Subcutaneous adipose tissue (tissue), 4 donors: Measurements from ENCODE around the gene OR10P1. TPM values are rescaled to one million over a fixed set of nuclear protein-coding genes. Genes with fewer than 3 reads are reported as not detected.

Source experiments
- total RNA-seq, 4 donors: library from RNA; depleted of rRNA; stranded (reverse); fragments of >200 nt; gene quantifications; one replicate each; pipeline ENCODE4 v1.1.0, GENCODE V29; 2016
- TF ChIP-seq, protein P1 (sequence below): fragments of 450-650 bp; IDR thresholded peaks from one replicate; pipeline ENCODE4 v1.5.1; 2016; ENCODE audit warnings: low read depth, mild to moderate bottlenecking, control low read depth, antibody characterized with exemption, moderate library complexity

Gene OR10P1
- total RNA-seq, 4 donors from 2014 or later: not detected

DNA sequence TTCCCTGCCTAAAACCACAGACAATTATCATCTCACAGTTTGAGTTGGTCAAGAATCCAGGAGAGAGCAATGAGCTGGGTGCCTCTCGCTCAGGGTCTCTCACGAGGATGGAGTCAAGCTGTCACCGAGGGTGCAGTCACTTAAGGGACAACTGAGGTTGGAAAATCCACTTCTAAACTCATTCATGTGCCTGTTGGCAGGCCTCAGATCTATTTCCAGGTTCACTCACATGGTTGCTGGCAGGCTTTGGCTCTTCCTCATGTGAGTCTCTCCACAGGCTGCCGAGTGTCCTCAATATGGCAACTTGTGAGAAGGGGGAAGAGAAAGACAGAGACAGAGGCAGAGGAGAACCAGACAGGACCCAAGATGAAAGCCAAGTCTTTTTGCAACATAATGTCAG lies 10.5 kb upstream of the OR10P1 start:
- TF ChIP-seq, protein P1, sequence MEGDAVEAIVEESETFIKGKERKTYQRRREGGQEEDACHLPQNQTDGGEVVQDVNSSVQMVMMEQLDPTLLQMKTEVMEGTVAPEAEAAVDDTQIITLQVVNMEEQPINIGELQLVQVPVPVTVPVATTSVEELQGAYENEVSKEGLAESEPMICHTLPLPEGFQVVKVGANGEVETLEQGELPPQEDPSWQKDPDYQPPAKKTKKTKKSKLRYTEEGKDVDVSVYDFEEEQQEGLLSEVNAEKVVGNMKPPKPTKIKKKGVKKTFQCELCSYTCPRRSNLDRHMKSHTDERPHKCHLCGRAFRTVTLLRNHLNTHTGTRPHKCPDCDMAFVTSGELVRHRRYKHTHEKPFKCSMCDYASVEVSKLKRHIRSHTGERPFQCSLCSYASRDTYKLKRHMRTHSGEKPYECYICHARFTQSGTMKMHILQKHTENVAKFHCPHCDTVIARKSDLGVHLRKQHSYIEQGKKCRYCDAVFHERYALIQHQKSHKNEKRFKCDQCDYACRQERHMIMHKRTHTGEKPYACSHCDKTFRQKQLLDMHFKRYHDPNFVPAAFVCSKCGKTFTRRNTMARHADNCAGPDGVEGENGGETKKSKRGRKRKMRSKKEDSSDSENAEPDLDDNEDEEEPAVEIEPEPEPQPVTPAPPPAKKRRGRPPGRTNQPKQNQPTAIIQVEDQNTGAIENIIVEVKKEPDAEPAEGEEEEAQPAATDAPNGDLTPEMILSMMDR: no peak

DNA sequence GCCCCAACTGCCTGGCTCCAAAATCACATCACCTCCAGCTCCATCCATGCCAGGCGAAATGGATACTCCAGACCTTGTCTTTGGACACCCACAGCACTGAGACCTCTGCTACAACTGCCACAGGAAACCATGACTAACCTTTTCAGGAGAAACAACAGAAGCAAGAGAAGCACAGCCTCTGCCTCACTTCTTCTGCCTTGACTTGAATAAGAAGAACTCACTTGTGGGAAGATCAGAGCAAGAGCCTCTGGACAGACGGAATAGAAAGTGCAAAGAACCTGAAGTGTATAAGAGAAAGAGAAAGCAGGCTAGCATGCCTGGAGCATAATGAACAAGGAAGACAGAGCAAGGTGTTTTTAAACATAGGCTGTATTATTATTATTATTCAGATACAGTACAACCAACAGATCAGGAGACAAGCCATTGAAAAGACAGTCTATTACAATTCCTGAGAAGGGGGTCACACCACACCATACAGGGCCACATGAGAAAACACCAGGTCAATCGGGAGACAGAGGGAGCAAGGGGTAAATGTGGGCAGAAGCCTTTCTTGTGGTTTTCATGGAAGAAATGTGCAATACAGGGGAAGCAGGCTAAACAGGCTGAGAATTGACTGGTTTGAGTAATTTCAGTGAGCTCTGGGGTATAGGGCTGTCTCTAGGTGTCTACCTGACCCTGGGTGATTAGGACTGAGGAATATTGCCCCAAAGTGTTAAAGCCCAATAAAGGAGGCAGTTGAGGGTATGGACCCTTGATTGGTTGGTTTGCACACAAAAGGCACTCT lies 7.4 kb upstream of the OR10P1 start:
- TF ChIP-seq, protein P1: no peak

DNA sequence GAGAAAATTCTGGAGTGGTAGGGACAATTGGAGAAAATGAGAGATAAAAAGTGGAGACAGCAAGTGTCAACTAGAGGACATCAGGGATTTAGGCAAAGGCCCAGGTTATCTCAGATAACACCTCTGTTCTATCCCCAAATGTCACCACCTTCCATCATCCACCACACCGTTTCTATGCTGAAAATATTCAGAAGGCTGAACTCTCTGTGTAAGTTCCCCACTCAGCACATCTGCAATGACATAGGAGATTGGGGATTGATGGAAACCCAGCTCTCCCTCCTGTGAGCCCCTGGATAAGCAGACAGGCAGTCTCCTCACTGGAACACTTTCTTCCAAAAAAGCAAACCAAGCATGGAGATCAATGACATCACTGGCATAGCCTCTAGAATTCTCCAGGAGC lies 5.6 kb upstream of the OR10P1 start:
- TF ChIP-seq, protein P1: no peak

DNA sequence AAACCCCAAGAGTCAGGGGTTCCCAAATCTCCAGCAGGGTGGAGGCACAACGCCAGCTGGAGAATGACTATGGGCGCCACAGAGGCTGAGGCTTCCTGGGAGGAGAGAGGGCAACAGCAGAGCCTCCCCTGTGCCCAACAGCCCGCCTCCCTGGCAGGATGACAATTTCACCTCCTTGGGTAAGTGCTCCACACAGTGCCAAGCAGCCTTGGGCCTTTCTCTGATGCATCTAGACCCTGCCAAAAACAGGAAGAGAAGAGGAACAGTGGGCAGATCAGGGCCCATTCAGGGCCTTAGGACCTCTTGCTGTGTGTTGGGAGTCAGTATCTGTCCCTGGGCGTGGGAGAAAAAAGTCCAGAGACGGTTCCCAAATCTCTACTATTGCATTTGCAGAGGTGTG lies 5.0 kb upstream of the OR10P1 start:
- TF ChIP-seq, protein P1: no peak

DNA sequence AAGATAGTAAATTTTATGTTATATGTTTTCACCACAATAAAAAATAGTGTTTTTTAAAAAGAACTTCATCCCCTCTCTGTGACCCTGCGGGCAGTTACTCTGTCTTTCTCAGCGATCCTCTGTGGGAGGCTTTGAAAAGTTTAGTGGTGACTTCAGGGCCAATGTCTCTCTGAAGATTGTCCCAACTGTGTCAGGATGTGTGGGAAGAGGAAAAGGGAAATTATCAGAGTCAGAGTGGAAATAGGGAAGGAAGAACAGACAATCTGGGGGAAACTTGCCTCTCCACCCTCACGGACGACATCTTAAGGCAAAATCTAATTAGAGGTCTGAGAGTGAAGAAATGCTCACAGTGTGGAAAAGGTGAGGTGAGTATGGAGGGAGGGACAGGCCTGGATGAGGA lies 3.5 kb upstream of the OR10P1 start:
- TF ChIP-seq, protein P1: no peak

DNA sequence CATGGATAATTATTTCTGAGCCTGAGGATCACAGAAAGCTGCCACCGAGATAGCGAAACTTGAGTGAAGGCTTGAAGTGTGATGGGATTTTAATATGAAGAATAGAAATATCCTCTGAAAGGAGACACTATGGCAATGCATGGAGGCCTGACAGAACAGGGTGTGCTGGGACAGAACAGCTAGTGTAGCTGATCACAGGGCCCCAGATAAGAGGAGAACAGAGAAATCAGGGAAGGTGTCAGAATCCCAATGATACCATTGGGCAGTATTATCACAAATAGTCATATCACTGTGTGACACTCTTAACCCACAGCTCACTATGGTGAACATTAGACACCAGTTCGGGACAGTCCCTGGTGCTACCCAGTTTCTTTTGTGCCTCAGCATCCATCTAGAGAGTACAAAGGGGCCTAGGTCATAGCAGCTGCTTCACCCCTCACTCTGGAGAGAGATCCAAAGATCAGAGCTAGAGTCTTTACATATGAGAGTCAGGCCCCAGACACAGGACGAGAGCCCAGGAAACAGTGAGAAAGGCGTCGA lies 506 bp upstream of the OR10P1 start:
- TF ChIP-seq, protein P1: no peak

DNA sequence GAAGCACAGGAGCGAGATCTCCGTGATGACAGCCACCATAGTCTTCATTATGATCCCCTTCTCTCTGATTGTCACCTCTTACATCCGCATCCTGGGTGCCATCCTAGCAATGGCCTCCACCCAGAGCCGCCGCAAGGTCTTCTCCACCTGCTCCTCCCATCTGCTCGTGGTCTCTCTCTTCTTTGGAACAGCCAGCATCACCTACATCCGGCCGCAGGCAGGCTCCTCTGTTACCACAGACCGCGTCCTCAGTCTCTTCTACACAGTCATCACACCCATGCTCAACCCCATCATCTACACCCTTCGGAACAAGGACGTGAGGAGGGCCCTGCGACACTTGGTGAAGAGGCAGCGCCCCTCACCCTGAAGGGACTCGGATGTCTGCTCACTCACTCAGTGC lies 775 bp downstream of the OR10P1 start:
- TF ChIP-seq, protein P1: no peak
